HTERT RPE-1 (cell line): ENCODE data around the gene MLN.

Experiments
- in situ Hi-C: fragments of 300-500 bp; cut with MboI; formaldehyde crosslinking; loops from 4 replicates; pipeline ENCODE4 v1.14.3; 2020; ENCODE audit warnings: low sequenced_read_pairs

The MLN gene, protein sequence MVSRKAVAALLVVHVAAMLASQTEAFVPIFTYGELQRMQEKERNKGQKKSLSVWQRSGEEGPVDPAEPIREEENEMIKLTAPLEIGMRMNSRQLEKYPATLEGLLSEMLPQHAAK

DNA sequence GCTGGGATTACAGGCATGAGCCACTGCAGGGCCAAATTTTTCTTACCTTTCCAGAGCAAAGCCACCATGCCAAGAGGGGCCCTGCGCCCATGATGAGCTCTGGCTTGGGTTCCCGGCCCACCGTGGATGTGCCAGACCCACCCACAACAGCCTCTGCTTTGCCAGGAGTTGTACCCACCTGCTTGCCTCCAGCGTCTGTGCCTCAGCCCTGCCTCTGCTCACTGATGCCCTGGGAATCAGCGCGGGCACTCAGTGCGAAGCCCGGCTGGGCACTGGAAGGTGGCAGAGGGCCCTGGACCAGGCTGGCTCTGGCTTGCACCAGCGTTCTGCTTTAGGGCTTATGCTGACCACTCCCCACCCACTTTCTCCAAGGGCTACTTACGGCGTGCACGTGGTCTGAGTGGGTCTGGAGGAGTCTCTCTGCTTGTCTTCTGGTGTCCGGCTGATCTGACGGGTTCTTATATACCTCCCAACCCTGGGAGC, at the start of gene MLN:
Gene MLN (minus strand): TSS at position 433 of the 483 bp plus-strand sequence. CDS start 2,840 bp downstream, outside the sequence.
- in situ Hi-C loops = no loop called here

DNA sequence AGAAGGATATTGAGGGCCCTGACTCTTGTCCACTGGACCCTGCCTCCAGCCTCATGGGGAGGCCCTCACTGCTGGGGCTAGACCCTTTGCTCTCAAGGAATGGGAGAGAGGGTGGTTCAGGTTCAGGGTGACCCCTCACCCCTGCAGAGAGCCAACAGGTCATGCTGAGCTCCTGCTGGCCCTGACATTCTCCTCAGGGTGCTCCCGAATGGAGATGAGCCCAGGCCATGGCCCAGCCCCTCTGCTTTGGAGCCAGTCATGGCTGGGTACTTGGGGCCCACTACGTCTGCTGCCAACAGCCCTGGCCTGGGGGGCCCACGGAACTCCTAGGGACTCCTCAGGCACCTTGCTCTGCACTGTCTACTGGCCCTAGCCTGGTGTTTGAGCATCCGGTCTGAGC, 49.2 kb upstream of the MLN start:
- in situ Hi-C loops = no loop called here

DNA sequence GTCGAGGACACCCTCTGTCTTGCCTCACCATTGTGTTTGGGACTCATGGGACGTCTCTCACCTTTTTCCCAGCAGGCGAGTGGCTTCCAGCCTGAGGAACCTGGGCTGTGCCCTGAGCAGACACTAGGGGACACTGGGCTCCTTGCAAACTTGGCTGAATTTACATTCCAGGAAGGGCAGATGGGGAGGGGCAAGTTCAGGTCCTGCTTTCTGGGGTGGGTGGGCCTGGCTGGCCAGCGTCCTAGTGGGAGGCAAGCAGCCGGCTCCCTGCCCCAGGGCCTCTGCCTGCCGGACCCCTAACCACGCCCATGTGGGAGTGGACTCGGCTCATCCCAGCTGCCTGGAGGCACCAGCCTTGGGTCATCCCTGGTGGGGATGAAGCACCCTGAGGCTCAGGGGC, 48.2 kb upstream of the MLN start:
- in situ Hi-C loops = no loop called here

DNA sequence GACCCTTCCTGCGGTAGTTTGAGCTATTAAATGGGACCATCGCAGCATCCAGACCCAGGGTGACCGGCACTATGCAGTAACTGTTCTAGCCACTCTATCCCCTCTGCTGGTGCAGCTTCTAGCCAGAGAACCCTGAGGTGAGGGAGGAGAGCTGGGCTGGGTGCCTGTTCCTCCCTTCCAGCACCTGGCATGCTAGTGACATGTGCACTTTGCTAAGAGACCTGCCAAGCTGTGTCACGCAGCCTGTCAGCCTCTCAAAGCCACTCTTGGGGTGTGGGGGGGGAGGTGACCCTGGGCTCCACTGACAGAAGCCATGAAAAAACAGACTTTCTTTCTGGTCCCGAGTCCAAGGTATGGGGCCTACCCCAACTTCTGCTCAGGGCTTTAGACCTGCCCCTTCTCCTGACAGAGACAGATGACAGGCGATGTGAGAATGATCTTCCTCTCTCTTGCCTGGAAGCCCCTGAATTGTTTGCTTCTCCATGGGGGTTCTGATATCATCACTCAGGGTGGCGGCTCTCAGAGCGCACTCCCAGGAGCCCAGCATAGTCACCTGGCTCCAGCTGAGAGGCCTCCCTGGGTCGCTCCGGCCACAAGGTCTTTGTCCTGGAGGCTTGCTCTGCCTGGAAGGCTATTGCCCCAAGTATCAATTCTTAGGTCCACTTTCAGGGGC, 47.2 kb upstream of the MLN start:
- in situ Hi-C loops = no loop called here

DNA sequence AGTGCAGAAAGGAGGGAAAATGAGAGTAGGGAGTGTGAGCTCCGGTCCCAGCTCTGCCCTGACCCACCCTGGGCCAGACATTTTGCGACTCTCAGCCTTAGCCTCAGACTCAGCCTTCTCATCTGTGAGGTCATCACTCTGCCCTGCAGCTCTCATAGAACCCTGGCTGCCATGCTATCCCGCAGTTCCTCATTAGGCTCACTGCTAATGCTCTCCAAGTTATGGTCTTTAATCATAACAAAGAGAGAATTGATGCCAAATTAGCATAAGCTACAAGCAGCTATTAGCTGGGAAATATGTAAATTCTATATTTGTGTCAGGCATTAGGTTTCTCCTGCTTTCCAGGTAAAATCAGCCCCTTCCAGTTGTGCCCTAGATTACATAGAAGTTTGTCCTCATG, 46.5 kb upstream of the MLN start:
- in situ Hi-C loops = no loop called here

DNA sequence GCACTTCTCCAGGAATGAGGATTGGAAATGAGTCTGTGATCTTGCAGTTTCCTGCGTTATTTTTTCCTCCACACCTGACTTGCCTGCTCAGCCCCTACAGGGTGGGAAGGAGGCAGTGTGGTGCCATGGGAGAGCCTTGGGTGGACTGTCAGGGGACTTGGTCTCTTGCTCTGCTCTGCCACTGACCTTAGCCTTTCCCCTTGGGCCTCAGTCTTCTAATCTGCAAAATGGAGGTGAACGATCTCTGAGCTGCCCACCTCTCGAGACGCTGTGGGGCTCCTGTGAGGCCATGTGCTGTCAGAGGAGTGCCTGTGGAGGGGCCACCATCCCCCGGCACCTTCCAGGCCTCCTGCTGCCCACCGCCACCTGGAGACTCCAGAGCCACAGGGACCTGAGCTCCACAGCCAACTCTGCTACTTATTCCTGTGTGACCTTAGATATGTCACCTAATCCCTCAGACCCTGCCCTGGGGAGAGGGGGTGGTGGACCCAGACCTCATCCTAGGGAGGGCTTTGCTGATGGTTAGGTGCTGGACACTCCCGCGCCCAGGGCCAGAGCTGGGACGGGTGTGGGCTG, 45.8 kb upstream of the MLN start:
- in situ Hi-C loops = no loop called here

DNA sequence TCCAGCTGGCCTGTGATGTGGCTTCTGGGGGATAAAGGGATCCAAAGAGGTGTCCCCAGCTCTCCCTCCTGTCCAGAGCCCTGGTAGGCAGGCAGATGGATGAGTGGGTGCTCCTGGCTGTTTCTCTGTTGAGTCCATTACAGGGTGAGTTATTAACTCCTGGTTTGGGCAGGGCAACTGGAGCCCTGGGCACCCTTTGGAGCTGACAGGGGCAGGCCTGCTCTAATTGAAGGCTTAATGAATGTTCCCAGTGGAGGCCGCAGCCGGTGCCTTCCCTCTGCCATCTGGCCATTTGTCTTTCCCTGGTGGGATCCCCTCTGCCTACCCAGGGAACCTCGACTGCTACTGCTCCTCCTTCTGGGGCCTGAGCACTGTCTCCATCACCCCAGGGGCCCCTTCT, 44.7 kb upstream of the MLN start:
- in situ Hi-C loops = no loop called here

DNA sequence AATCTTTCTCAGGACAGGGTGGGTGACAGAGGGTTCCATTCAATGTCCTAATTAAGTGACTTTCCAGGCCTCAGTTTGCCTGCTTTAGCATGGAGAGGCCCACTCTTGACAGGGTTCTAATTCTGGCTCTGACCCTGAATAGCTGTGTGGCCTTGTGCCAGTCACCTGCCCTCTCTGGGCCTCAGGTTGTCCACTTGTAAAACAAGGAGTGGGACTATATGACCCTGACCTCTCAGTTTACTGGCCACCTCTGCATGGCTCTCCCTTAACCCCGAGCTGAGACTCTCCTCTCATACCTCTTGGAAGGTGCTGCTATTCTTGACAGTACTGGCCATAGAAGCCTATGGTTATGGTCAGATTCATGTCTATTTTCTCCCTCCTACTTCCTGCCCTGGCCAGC, 44.1 kb upstream of the MLN start:
- in situ Hi-C loops = no loop called here

DNA sequence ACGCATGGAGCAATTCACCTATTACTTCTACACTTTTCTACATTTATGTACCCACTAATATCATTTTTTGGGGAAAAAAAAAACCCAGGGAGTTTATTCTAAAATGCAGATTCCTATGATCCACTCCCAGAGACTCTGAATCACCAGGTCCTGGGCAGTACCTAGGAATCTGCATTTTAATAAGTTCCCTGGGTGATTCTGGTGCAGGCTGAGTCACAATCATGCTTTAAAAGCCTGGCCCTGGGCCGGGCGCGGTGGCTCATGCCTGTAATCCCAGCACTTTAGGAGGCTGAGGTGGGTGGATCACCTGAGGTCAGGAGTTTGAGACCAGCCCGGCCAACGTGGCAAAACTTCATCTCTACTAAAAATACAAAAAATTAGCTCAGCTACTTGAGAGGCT, 43.3 kb upstream of the MLN start:
- in situ Hi-C loops = no loop called here

DNA sequence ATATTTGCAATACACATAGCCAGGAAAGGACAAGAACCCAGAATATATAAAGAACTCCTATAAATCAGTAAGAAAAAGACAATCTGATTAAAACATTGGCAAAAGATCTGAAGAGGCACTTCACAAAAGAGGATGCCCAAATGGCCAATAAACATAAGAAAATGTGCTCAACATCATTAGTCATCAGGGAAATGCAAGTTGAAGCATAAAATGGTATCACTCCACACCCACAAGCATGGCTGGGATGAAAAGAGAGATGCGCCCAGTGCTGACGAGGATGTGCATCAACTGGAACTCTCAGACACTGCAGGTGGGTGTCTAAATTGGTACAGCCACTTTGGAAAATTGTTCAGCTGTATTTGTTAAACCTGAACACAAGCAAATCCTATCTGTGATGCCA, 42.4 kb upstream of the MLN start:
- in situ Hi-C loops = no loop called here

DNA sequence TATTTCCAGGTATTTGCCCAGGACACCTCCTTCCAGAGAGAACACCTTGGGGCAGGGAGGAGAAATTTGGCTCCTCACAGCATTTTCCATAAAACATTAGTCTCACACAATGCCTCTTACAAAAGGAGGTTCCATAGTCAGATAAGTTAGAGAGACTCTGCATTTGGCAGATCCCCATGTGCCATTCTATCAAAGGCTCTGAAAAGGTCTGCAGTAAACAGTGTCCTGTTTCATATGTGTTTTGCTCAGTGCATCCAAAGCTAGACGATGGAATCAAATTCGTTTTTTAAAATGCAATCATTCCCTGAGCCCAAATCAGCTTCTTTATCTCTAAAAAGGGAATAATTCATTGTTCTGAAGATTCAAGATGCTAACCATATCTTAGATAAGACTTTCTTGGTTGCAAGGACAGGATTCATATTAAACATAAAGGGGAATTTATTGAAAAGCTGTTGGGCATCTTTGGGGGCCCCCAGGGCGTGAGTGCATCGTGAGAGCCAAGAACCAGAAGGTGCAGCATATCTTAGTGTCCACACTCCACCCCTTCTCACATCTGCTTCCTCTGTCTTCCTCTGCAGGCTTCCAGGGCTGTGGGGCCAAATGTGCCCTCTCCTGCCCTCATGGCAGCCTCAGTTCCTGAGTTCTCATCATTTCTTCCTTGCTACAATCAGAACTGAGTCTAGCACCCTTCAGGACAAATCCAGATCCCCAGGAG, 41.4 kb upstream of the MLN start:
- in situ Hi-C loops = no loop called here

DNA sequence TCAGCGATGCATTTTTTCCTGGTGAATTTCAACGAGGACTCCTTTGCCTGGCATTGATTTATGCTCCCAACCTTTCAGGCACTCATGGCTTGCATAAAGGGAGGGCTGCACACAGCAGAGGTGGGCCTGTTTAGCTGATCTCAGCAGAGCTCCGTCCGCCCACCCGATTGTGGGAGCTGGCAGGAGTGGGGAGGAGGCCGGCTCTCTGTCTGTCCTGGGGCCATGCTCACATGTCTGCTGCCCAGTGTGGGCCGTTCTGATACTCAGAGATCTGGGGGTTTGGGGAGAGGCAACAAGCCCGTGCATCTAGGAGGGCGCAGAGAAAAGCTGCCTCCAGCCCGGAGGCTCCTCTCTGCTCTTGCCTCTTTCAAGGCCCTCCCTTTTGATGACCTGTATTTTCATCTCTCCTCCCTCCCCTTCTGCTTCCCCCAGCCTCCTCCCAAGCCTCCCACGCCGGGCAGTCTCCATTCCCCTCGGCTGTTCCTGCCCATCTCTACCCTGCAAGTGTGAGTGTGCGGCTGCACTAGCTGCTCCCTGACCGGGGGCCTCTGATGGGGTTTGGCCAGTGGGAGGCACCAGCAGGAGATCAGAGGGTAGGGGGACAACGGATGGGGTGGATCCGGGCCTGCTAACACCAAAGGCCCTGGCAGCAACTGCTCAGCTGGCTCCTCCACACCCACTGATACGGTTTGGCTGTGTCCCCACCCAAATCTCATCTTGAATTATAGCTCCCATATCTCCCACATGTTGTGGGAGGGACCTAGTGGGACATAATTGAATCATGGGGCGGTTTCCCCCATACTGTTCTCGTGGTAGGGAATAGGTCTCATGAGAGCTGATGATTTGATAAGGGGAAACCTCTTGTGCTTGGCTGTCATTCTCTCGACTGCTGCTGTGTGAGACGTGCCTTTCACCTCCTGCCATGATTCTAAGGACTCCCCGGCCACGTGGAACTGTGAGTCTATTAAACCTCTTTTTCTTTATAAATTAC, 39.6 kb upstream of the MLN start:
- in situ Hi-C loops = no loop called here

DNA sequence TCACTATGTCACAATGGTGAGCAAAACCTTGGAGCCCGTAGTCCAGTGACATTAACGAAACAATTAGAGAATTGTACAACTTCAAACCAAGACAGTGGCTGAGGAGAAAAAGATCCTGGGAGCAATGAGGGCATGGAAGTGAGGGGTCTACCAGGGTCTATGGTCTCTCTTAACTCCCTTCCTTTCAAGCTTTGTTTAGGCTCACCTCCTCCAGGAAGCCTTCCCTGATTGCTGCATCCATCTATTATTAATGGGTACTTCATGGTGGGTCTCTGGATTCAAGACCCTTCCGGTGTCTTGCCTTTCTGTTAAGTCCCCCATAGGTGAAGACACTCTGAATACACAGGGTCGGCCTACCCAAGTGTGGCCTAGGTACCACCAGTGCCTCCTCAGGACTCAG, 38.1 kb upstream of the MLN start:
- in situ Hi-C loops = no loop called here

DNA sequence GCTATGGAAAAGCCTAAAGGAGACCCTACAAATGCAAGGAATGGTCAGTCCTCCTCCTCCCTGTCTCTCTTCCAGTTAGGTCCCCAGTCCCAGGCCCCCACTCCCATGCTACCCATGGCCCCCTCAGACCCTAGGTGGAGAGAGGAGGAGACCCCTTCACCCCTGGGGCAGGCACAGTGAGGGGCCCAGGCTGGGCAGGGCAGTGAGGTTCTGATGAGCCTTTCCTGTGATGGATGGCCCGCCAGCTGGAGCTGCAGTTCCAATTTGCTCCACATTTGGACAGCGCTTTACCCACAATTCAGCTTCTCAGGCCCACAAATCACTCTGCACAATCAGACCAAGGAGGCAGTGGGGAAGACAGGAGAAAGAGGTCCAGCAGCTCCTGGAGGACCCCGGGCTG, 37.3 kb upstream of the MLN start:
- in situ Hi-C loops = no loop called here

DNA sequence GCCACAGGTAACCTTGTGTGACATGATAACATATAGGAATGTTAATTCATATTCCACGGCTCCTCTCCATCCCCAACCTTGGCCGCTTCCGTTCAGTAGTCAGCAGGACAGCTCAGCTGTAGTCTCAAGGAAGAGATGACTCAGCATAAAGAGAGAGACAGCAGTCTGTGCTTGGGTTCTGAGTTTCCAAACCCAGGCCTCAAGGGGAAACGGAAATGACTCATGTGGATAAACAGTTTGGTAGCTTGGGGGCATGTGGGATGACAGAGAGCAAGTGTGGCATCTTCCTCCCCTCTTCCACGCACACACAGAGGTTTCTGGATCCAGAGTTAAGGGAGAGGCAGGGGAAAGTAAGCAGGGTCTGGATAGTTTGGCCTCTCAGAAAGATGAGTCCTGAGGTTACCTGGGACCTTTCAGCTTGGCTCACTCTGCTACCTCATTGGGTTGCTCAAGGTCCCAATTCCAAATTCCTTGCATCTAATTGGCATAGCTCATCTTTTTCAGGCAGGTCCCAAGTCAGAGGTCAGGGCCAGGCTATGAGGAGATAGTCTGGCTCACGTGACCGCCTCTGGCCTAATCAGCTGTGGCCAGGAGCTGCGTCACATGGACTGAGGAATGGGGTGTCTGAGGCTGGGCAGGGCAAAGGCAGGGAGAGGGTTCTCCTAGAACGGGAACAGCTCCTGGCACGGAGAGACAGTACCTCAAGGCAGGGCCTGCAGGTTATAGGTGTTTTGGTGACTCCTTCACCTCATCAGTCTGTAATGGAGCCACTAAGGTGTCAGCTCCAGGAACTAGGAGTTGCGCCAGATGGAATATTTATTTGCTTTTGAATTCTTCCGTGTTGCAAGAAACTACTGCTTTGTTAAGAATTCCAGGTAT, 36.5 kb upstream of the MLN start:
- in situ Hi-C loops = no loop called here

DNA sequence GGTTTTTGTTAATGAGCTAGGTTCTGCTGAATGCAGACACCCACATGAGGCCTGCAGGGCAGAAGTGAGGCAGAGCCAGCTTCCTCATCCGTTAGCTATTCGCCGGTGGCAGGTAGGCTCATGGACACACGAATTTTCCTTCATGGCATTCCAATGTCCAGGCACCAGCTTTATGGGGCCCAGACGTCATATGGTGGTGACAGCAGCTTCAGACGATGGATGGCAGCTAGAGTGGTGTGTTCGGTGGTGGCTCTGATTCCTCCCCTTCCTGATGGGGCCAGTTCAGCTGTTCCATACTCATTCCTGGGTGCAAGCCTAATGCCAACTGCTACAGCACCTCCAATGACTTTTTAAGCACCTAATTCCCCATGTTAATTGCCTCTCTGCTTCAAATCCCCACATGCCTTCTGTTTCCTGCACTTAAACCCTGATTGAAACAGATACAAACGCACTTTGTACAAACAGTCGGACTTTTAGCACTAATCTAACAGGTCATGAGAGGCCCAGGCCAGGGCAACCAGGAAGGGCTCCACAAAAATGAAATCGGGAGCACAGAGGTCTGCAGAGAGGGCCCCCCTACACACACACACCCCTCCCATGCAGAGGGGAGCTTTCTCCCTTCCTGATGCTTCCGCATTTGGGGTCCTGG, 35.7 kb upstream of the MLN start:
- in situ Hi-C loops = no loop called here

DNA sequence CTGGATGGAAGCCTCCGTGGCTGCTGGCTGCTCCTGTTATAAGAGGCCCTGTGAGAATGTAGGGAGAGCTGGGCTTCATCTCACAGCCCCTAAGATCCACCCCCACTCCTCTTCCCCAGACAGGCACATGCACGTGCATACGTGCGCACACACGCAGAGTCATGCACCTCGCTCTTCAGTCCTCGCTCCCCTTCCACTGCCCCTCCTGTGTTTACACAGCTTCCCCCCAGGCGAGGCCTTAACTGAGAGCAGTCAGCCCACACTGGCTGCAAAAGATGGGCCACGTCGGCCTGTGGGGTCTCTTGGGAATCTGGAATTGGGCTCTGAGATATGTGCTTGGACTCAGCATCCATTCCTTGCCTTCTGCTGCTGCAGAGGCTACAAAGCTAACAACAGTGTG, 35.2 kb upstream of the MLN start:
- in situ Hi-C loops = no loop called here

DNA sequence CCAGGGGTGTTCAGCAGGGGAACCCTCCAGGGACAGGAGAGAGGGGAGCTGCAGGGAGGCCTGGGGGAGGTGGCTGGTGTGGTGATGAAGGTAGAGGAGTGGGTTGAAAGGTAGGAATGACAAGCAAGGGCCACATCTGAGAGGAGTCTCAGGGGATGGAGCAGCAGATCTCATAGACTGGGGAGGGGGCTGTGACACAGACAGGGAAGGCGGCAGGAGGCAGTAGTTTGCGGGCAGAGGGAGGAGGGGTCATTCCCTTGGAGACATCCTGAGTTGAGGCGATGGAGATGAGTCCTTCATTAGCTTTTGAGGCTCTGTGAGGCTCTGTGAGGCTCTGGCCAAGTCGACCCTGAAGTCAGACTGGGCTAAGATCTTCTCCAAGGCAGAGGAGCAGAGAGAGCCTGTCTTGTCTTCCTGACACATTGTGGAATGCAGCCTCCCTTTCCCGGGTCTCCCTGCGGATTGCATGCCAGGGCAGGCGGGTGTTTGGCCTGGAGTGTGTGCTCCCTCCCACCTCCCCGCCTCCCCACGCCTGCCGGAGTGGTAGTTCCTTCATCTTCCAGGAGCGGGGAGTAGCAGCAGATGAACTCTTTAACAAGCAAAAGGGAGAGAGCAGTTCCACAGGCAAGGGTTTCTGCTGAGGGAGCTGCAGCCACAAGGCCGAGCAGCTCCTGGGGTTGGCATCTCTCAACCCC, 34.3 kb upstream of the MLN start:
- in situ Hi-C loops = no loop called here
